GM12878 (cell line): ENCODE data around the gene S100A6. TPM values are rescaled to one million over a fixed set of nuclear protein-coding genes. Genes with fewer than 3 reads are reported as not detected.

Experiments
- ATAC-seq: fragments of 200-7000 bp; cut with Tn5 transposase; 3 replicates; pipeline ENCODE4 v1.9.1; 2020; ENCODE audit warnings: mild to moderate bottlenecking, moderate library complexity
- BruUV-seq: library from RNA; stranded (reverse); fragments of 400-500 nt; replicated peaks from 2 replicates; lab custom pipeline; 2021; lab: Mats Ljungman, UMichigan
- CTCF ChIA-PET: fragments of 300-600 bp; sonication (Branson Sonifier 250); formaldehyde crosslinking; extraction: SDS; loops from one replicate; lab custom pipeline; 2021; ENCODE audit warnings: inconsistent platforms; lab: Yijun Ruan, JAX
- POLR2A ChIA-PET: fragments of 350-600 bp; formaldehyde crosslinking; extraction: SDS; loops from one replicate; lab custom pipeline; 2021; ENCODE audit warnings: inconsistent platforms; lab: Charles Lee
- RAD21 ChIA-PET: fragments of 300-600 bp; sonication (Branson Sonifier 250); formaldehyde crosslinking; loops from one replicate; lab custom pipeline; 2023; ENCODE audit warnings: antibody characterized with exemption; ENCODE audit not compliant: unreplicated experiment; lab: Charles Lee
- SMC1A ChIA-PET: fragments of 300-600 bp; sonication (Branson Sonifier 250); formaldehyde crosslinking; loops from one replicate; lab custom pipeline; 2023; ENCODE audit not compliant: unreplicated experiment, uncharacterized antibody; lab: Charles Lee
- DNase-seq: peaks from one replicate; pipeline ENCODE4 v3.0.0-alpha.2; 2011; ENCODE audit warnings: low read depth, low spot score
- FAIRE-seq: peaks from 3 replicates; lab custom pipeline; 2011; peaks lifted over from hg19 to GRCh38; lab: Jason Lieb, UNC
- H2AFZ ChIP-seq: 2 replicates; pipeline ENCODE4 v1.6.0; 2011; ENCODE audit warnings: low read depth, low read length, control low read depth; ENCODE audit not compliant: control insufficient read depth
- H3K27ac ChIP-seq: 2 replicates; pipeline ENCODE4 v1.5.1; 2011; ENCODE audit warnings: control low read depth; ENCODE audit not compliant: control insufficient read depth, insufficient read depth
- H3K27me3 ChIP-seq, 2 experiments: replicated peaks in 1 of 2; 2 replicates each; pipeline versions ENCODE4 v1.6.0 to v1.6.1; 2011; ENCODE audit warnings: low read length in 1 of 2; ENCODE audit not compliant: control insufficient read depth in 2 of 2, insufficient read depth in 2 of 2
- H3K36me3 ChIP-seq, 2 experiments: 2 replicates each; pipeline ENCODE4 v1.5.1; 2011; ENCODE audit warnings: low read length in 1 of 2; ENCODE audit not compliant: control insufficient read depth in 2 of 2, insufficient read depth in 2 of 2
- H3K4me1 ChIP-seq: 2 replicates; pipeline ENCODE4 v1.6.1; 2011; ENCODE audit warnings: mild to moderate bottlenecking, low read length, moderate library complexity, mixed read lengths; ENCODE audit not compliant: control insufficient read depth, insufficient read depth
- H3K4me2 ChIP-seq: 2 replicates; pipeline ENCODE4 v1.6.0; 2011; ENCODE audit warnings: control low read depth; ENCODE audit not compliant: control insufficient read depth, insufficient read depth
- H3K4me3 ChIP-seq: fragments of 200-600 bp; sonication (generic); 2 replicates; pipeline ENCODE4 v1.5.1; 2016
- H3K79me2 ChIP-seq: 2 replicates; pipeline ENCODE4 v1.6.0; 2011; ENCODE audit warnings: low read length; ENCODE audit not compliant: control insufficient read depth, insufficient read depth
- H3K9ac ChIP-seq: 2 replicates; pipeline ENCODE4 v1.8.0; 2011; ENCODE audit warnings: low read length, control low read depth, mixed read lengths; ENCODE audit not compliant: control insufficient read depth, insufficient read depth
- H3K9me3 ChIP-seq: replicated peaks from 3 replicates; pipeline ENCODE4 v1.5.1; 2011; ENCODE audit warnings: mild to moderate bottlenecking, low read length; ENCODE audit not compliant: control insufficient read depth, insufficient read depth
- H4K20me1 ChIP-seq: 2 replicates; pipeline ENCODE4 v1.6.0; 2011; ENCODE audit not compliant: control insufficient read depth, insufficient read depth
- CHD1 ChIP-seq: IDR thresholded peaks from 2 replicates; pipeline ENCODE4 v1.6.1; 2012; ENCODE audit warnings: low read depth, low read length, improper control_type of control experiment
- DPF2 ChIP-seq: fragments of 450-650 bp; IDR thresholded peaks from 2 replicates; pipeline ENCODE4 v1.6.1; 2017; ENCODE audit warnings: mild to moderate bottlenecking
- HDGF ChIP-seq: fragments of 450-650 bp; IDR thresholded peaks from 2 replicates; pipeline ENCODE4 v1.6.1; 2016; ENCODE audit warnings: antibody characterized with exemption
- PAX5 ChIP-seq: IDR thresholded peaks from 2 replicates; pipeline ENCODE4 v1.6.1; 2011; ENCODE audit warnings: low read depth, low read length, borderline replicate concordance
- SMARCA5 ChIP-seq: fragments of 450-650 bp; IDR thresholded peaks from 2 replicates; pipeline ENCODE4 v1.6.1; 2017; ENCODE audit warnings: mild to moderate bottlenecking
- SUZ12 ChIP-seq: fragments of 200-600 bp; sonication (generic); IDR thresholded peaks from one replicate; pipeline ENCODE4 v1.6.1; 2018; ENCODE audit warnings: antibody characterized with exemption, mild to moderate bottlenecking; ENCODE audit not compliant: unreplicated experiment
- TAF1 ChIP-seq: IDR thresholded peaks from 2 replicates; pipeline ENCODE4 v1.6.1; 2011; ENCODE audit warnings: mild to moderate bottlenecking, low read depth, low read length, borderline replicate concordance
- ZNF207 ChIP-seq: fragments of 450-650 bp; IDR thresholded peaks from 2 replicates; pipeline ENCODE4 v1.6.1; 2014; ENCODE audit warnings: antibody characterized with exemption, mild to moderate bottlenecking, borderline replicate concordance
- ZNF24 ChIP-seq: fragments of 450-650 bp; IDR thresholded peaks from 2 replicates; pipeline ENCODE4 v1.6.1; 2017; ENCODE audit warnings: antibody characterized with exemption, mild to moderate bottlenecking
- ZSCAN29 ChIP-seq: fragments of 450-650 bp; IDR thresholded peaks from 2 replicates; pipeline ENCODE4 v1.6.1; 2017; ENCODE audit warnings: mild to moderate bottlenecking, moderate library complexity
- WGBS: methylation state at CpG from one replicate; pipeline ENCODE4 v1.1.6; 2016; ENCODE audit warnings: low lambda C conversion rate; ENCODE audit not compliant: insufficient replicate concordance, insufficient coverage; ENCODE audit errors: missing lambda C conversion rate; 5-methylcytosine and 5-hydroxymethylcytosine counted together
- in situ Hi-C: fragments of 300-500 bp; cut with MboI; formaldehyde crosslinking; loops from 9 replicates; pipeline ENCODE4 v1.14.3; 2018; ENCODE audit warnings: mixed read lengths
- intact Hi-C: fragments of 100-400 bp; cut with micrococcal nuclease; formaldehyde crosslinking; loops from one replicate; pipeline ENCODE4 v1.14.2; 2022; ENCODE audit not compliant: unreplicated experiment
- polyA plus RNA-seq, 11 experiments: library from polyadenylated mRNA; depleted of rRNA in 4 of 11; unstranded in 6 of 11; stranded (reverse) in 5 of 11; fragments of >200 nt; fragmentation: Nextera tagmentation in 4 of 11; fragmentation: Illumina TruSeq in 1 of 11; extraction: Ambion mirVana in 4 of 11; extraction: Trizol in 1 of 11; gene quantifications; 1 replicate in 1 of 11; 2 replicates in 10 of 11; pipeline versions ENCODE4 v1.2.1 to v1.2.3, GENCODE V29; 2011 to 2016; ENCODE audit warnings: inconsistent platforms in 2 of 11, missing spikeins in 2 of 11, low read depth in 1 of 11
- total RNA-seq, 4 experiments: library from RNA; depleted of rRNA in 3 of 4; stranded (reverse); fragments of >200 nt in 3 of 4; fragmentation: Illumina TruSeq in 1 of 4; extraction: Trizol in 1 of 4; gene quantifications; 2 replicates each; pipeline versions ENCODE4 v1.2.1 to v1.2.3, GENCODE V29; 2013 to 2021
- TF ChIP-seq, protein P1 (sequence below): fragments of 450-650 bp; IDR thresholded peaks from 2 replicates; pipeline ENCODE4 v1.6.1; 2016; ENCODE audit warnings: mild to moderate bottlenecking, moderate library complexity, borderline replicate concordance

The S100A6 gene
- total and polyA plus RNA-seq, 10 of the 15 experiments (the other 5 are each of a cell fraction or from before 2014, with no cell fraction given), result 7.2 to 121 (median 45.7) TPM

DNA sequence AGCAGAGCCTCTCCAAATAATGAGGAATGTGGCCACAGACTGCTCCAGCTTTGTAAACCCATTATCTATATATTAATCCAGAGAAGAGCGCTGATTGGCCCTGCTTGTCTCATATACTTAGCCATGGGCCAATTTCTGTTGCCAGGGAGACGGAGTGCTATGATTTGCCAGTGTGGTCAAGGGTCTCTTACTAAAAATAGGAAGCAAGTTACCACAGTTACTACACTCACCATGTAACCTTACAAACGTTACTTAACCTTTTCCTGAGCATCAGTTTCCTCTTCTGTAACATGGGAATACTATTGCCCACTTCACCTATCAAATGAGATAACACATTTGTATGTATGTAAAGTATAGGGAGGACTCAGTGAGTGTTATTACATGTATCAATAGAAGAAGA, 37.6 kb upstream of the S100A6 start:
- Histone ChIP-seq H3K4me3 (no peak overlapping the region), H4K20me1 (no peaks in the 10 kb centered on the region), H3K4me2 (no peak overlapping the region), H3K9me3 (no peaks in the 10 kb centered on the region), H3K4me1 (peaks cover 8% of the 10 kb centered on the region), H3K9ac (no peak overlapping the region), H3K27ac (no peak overlapping the region), H3K79me2 (no peaks in the 10 kb centered on the region), H3K27me3 (no peaks in the 10 kb centered on the region), H2AFZ (no peak overlapping the region), H3K36me3 (no peaks in the 10 kb centered on the region)
- ChIA-PET RAD21 (interaction anchor here (0.8 to 5.2 kb wide), 19 partner anchors 10 to 413 kb away, joined by 3 to 60 read pairs (median 8); partner anchors contain the start of genes CHTOP, RAB13, S100A1 and S100A13), SMC1A (interaction anchor here (0.7 to 4.0 kb wide), 26 partner anchors 8 to 405 kb away, joined by 3 to 36 read pairs (median 6); partner anchors contain the start of genes CHTOP, ILF2, S100A1 and S100A13), POLR2A (interaction anchor here (1.0 to 1.8 kb wide), 4 partner anchors 38 to 99 kb away, joined by 3 to 11 read pairs (median 6); partner anchors contain the start of genes CHTOP and S100A6), CTCF (interaction anchor here (0.7 to 7.5 kb wide), 37 partner anchors 8 to 413 kb away, joined by 3 to 216 read pairs (median 8); partner anchors contain the start of genes CHTOP, CREB3L4, ILF2 and JTB)
- 64% methylated on average over 3 of the region's 3 CpGs for WGBS
- intact Hi-C loops, result loop anchor here (5.0 kb wide), 1 partner anchor 99 kb away; the partner anchor contains the start of gene ILF2
- BruUV-seq, result no TSS peak
- TF ChIP-seq SMARCA5 (no peak), PAX5 (no peak), ZNF24 (no peak), HDGF (no peak), DPF2 (no peak), CHD1 (no peak), ZNF207 (no peak), TAF1 (no peak), ZSCAN29 (no peak), SUZ12 (no peak)
- TF ChIP-seq, protein P1, sequence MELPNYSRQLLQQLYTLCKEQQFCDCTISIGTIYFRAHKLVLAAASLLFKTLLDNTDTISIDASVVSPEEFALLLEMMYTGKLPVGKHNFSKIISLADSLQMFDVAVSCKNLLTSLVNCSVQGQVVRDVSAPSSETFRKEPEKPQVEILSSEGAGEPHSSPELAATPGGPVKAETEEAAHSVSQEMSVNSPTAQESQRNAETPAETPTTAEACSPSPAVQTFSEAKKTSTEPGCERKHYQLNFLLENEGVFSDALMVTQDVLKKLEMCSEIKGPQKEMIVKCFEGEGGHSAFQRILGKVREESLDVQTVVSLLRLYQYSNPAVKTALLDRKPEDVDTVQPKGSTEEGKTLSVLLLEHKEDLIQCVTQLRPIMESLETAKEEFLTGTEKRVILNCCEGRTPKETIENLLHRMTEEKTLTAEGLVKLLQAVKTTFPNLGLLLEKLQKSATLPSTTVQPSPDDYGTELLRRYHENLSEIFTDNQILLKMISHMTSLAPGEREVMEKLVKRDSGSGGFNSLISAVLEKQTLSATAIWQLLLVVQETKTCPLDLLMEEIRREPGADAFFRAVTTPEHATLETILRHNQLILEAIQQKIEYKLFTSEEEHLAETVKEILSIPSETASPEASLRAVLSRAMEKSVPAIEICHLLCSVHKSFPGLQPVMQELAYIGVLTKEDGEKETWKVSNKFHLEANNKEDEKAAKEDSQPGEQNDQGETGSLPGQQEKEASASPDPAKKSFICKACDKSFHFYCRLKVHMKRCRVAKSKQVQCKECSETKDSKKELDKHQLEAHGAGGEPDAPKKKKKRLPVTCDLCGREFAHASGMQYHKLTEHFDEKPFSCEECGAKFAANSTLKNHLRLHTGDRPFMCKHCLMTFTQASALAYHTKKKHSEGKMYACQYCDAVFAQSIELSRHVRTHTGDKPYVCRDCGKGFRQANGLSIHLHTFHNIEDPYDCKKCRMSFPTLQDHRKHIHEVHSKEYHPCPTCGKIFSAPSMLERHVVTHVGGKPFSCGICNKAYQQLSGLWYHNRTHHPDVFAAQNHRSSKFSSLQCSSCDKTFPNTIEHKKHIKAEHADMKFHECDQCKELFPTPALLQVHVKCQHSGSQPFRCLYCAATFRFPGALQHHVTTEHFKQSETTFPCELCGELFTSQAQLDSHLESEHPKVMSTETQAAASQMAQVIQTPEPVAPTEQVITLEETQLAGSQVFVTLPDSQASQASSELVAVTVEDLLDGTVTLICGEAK, result no peak
- FAIRE-seq (no peak), DNase-seq (no peak), ATAC-seq (no peak; the same call in 2 of the 3 replicates)
- in situ Hi-C loops, result no loop called here
